NCI-H1105 (cell line): ENCODE results near the gene MAPKAPK2.

Experiments
- DNase-seq: peaks from one replicate; lab custom pipeline; 2025; lab: John Stamatoyannopoulos, UW

MAPKAPK2 gene

GRCh38 chr1:206721454-206721853 lies 36.7 kb downstream of the MAPKAPK2 start:
- no peak for DNase-seq

GRCh38 chr1:206722751-206723461 lies 38.2 kb downstream of the MAPKAPK2 start:
- DNase-seq = no peak

GRCh38 chr1:206723462-206723804 lies 38.7 kb downstream of the MAPKAPK2 start:
- no peak for DNase-seq

- DNase-seq = no peak
Measured at GRCh38 chr1:206723805-206724472, 39.2 kb downstream of the MAPKAPK2 start.

GRCh38 chr1:206725109-206725963 lies 40.6 kb downstream of the MAPKAPK2 start:
- DNase-seq = no peak

GRCh38 chr1:206727981-206728696 lies 43.4 kb downstream of the MAPKAPK2 start:
- DNase-seq = no peak

GRCh38 chr1:206728697-206728987 lies 43.9 kb downstream of the MAPKAPK2 start:
- DNase-seq = no peak

- no peak for DNase-seq
Measured at GRCh38 chr1:206729050-206729449, 44.3 kb downstream of the MAPKAPK2 start.

GRCh38 chr1:206729507-206729906 lies 44.8 kb downstream of the MAPKAPK2 start:
- DNase-seq = no peak

GRCh38 chr1:206732508-206732907 lies 47.8 kb downstream of the MAPKAPK2 start:
- no peak for DNase-seq

GRCh38 chr1:206732992-206733391 lies 48.3 kb downstream of the MAPKAPK2 start:
- no peak for DNase-seq

GRCh38 chr1:206734499-206735142 lies 49.9 kb downstream of the MAPKAPK2 start:
- DNase-seq = peak; percentile 9

GRCh38 chr1:206735553-206736031 lies 50.9 kb downstream of the MAPKAPK2 start:
- DNase-seq = no peak

GRCh38 chr1:206736878-206737728 lies 52.4 kb downstream of the MAPKAPK2 start:
- no peak for DNase-seq

- DNase-seq = no peak
Measured at GRCh38 chr1:206737729-206738201, 53.1 kb downstream of the MAPKAPK2 start.

GRCh38 chr1:206738370-206739366 lies 54.0 kb downstream of the MAPKAPK2 start:
- no peak for DNase-seq

GRCh38 chr1:206739411-206740076 lies 54.8 kb downstream of the MAPKAPK2 start:
- no peak for DNase-seq

- no peak for DNase-seq
Measured at GRCh38 chr1:206741142-206741701, 56.5 kb downstream of the MAPKAPK2 start.
